Measurements from ENCODE around the gene CORT.

- no peak for TF ChIP-seq CTCF (IDR thresholded peaks at IDR 0.05)
- no peak for TF ChIP-seq POLR2A (IDR thresholded peaks at IDR 0.05; ENCODE audit: low read depth)
- TF ChIP-seq EP300 (IDR thresholded peaks at IDR 0.05), result no peak
These were observed 30.5 kb upstream of the CORT start for GRCh38 chr1:10419351-10419750.
